Neural cell (in vitro differentiated cells): ENCODE results near the gene KRT3. TPM values are rescaled to one million over a fixed set of nuclear protein-coding genes. Genes with fewer than 3 reads are reported as not detected.
"Not testable (repeated sequence)": the region's sequence is repeated elsewhere in the genome, so short reads cannot be mapped to it uniquely, and the experiment has no call there.

Source experiments
- H2AFZ ChIP-seq: fragments of 200-600, 300-800 bp; sonication (generic), shearing (Covaris generic); 2 replicates; pipeline ENCODE4 v1.6.0; 2014; ENCODE audit warnings: low read depth, mild to moderate bottlenecking, antibody characterized with exemption, low read length, moderate library complexity
- H3F3A ChIP-seq: fragments of 200-600 bp; shearing (Covaris generic); 2 replicates; pipeline ENCODE4 v1.6.1; 2016; ENCODE audit warnings: mild to moderate bottlenecking, moderate library complexity, mixed read lengths, antibody characterized with exemption, low read length; ENCODE audit not compliant: insufficient read depth, poor library complexity, severe bottlenecking
- H3K27ac ChIP-seq: fragments of 200-600, 300-800 bp; sonication (generic), shearing (Covaris generic); 2 replicates; pipeline ENCODE4 v1.5.1; 2014; ENCODE audit warnings: mild to moderate bottlenecking, low read length, moderate library complexity
- H3K27me3 ChIP-seq: fragments of 300-800, 200-600 bp; sonication (generic), shearing (Covaris generic); 2 replicates; pipeline ENCODE4 v1.6.0; 2014; ENCODE audit warnings: mild to moderate bottlenecking, low read depth, low read length, moderate library complexity; ENCODE audit not compliant: insufficient read depth
- H3K36me3 ChIP-seq: fragments of 300-800, 200-600 bp; sonication (generic), shearing (Covaris generic); 2 replicates; pipeline ENCODE4 v1.5.1; 2014; ENCODE audit warnings: mild to moderate bottlenecking, antibody characterized with exemption, low read length, moderate library complexity; ENCODE audit not compliant: insufficient read depth
- H3K4me2 ChIP-seq: fragments of 300-800, 200-600 bp; sonication (generic), shearing (Covaris generic); 2 replicates; pipeline ENCODE4 v1.6.0; 2014; ENCODE audit warnings: mild to moderate bottlenecking, low read length
- H3K4me3 ChIP-seq: fragments of 300-800, 200-600 bp; sonication (generic), shearing (Covaris generic); 2 replicates; pipeline ENCODE4 v1.5.1; 2014; ENCODE audit warnings: mild to moderate bottlenecking, low read length, moderate library complexity
- H3K79me2 ChIP-seq: fragments of 200-600 bp; shearing (Covaris generic); replicated peaks from 2 replicates; pipeline ENCODE4 v1.6.0; 2014; ENCODE audit warnings: mild to moderate bottlenecking, low read length, moderate library complexity; ENCODE audit not compliant: insufficient read depth
- H3K9ac ChIP-seq: fragments of 300-800, 200-600 bp; sonication (generic), shearing (Covaris generic); 2 replicates; pipeline ENCODE4 v1.6.1; 2016; ENCODE audit warnings: mild to moderate bottlenecking, low read length, mixed read lengths
- H3K9me2 ChIP-seq: fragments of 200-600 bp; shearing (Covaris generic); 2 replicates; pipeline ENCODE4 v1.6.1; 2016; ENCODE audit warnings: mild to moderate bottlenecking, low read length, mixed read lengths; ENCODE audit not compliant: insufficient read depth
- H3K9me3 ChIP-seq: fragments of 200-600, 300-800 bp; sonication (generic), shearing (Covaris generic); 2 replicates; pipeline ENCODE4 v1.6.1; 2016; ENCODE audit warnings: mild to moderate bottlenecking, mixed run types, low read length, moderate library complexity, mixed read lengths
- H4K20me1 ChIP-seq: fragments of 200-600 bp; shearing (Covaris generic); 2 replicates; pipeline ENCODE4 v1.6.1; 2016; ENCODE audit warnings: mild to moderate bottlenecking, mixed run types; ENCODE audit not compliant: insufficient read depth
- EP300 ChIP-seq: fragments of 450-650 bp; conservative IDR thresholded peaks from 2 replicates; pipeline ENCODE4 v1.6.1; 2014; ENCODE audit warnings: antibody characterized with exemption, mild to moderate bottlenecking, moderate library complexity; ENCODE audit not compliant: poor library complexity, severe bottlenecking
- EZH2 ChIP-seq: fragments of 200-600, 300-800 bp; shearing (Covaris generic), sonication (generic); IDR thresholded peaks from 2 replicates; pipeline ENCODE4 v1.6.1; 2014; ENCODE audit warnings: antibody characterized with exemption, low read length, borderline replicate concordance, mild to moderate bottlenecking; ENCODE audit not compliant: insufficient read depth, poor library complexity, severe bottlenecking
- MXI1 ChIP-seq: fragments of 450-650 bp; conservative IDR thresholded peaks from 2 replicates; pipeline ENCODE4 v1.6.1; 2014; ENCODE audit warnings: antibody characterized with exemption, mild to moderate bottlenecking; ENCODE audit not compliant: poor library complexity, severe bottlenecking
- POLR2AphosphoS5 ChIP-seq: IDR thresholded peaks from 2 replicates; pipeline ENCODE4 v1.6.1; 2012
- RAD21 ChIP-seq: fragments of 450-650 bp; conservative IDR thresholded peaks from 2 replicates; pipeline ENCODE4 v1.6.1; 2014; ENCODE audit warnings: antibody characterized with exemption, mild to moderate bottlenecking, moderate library complexity
- REST ChIP-seq: IDR thresholded peaks from 2 replicates; pipeline ENCODE4 v1.6.1; 2012; ENCODE audit warnings: borderline replicate concordance
- SMC3 ChIP-seq: fragments of 450-650 bp; conservative IDR thresholded peaks from 2 replicates; pipeline ENCODE4 v1.6.1; 2014; ENCODE audit warnings: antibody characterized with exemption, mild to moderate bottlenecking, moderate library complexity; ENCODE audit not compliant: poor library complexity
- TAF1 ChIP-seq: IDR thresholded peaks from 2 replicates; pipeline ENCODE4 v1.6.1; 2012; ENCODE audit warnings: low read depth
- polyA plus RNA-seq: library from polyadenylated mRNA; depleted of rRNA; stranded (reverse); fragments of >200 nt; gene quantifications from 2 replicates; pipeline ENCODE4 v1.2.3, GENCODE V29; 2014
- TF ChIP-seq, protein P1 (sequence below): fragments of 450-650 bp; IDR thresholded peaks from 2 replicates; pipeline ENCODE4 v1.5.1; 2014; ENCODE audit warnings: antibody characterized with exemption, mild to moderate bottlenecking, moderate library complexity; ENCODE audit not compliant: poor library complexity, severe bottlenecking

Gene KRT3
- polyA plus RNA-seq, 1 donor from 2014 or later = not detected

DNA sequence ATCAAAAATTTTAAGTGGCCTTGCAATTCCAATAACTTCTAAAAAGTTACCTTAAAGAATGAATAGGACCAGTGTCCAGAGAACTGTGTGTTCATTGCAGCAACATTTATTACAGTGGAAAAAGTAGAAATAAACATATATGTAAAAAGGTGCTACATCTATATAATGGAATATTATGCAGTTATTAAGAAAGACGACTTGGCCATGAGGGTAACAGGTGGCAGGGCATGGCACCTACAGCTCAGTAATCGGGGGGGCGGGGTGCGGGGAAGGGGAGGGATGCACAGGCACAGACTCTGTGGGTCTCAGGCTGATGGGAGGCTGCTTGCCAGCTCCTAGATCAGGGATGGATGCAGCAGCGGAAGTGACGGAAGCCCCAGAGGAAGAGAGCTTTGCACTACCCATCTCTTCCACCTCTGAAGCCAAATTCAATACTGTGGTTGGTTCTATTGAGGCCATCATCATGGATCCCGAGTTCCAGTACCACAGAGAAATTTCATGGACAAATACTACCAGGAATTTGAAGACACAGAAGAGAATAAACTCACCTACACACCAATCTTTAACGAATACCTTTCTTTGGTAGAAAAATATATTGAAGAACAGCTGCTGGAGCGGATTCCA lies 32.8 kb downstream of the KRT3 start:
- H3K27me3 ChIP-seq = no peaks in the 10 kb centered on the region
- no peak overlapping the region for H3K9ac ChIP-seq
- H3K27ac ChIP-seq = no peak overlapping the region
- no peak overlapping the region for H2AFZ ChIP-seq
- H4K20me1 ChIP-seq = no peaks in the 10 kb centered on the region
- H3K9me3 ChIP-seq = peaks cover 7% of the 10 kb centered on the region
- no peak for TF ChIP-seq SMC3
- TF ChIP-seq EZH2 = no peak
- no peak for TF ChIP-seq REST
- TF ChIP-seq POLR2AphosphoS5 = no peak
- no peak for TF ChIP-seq MXI1
- TF ChIP-seq, protein P1, sequence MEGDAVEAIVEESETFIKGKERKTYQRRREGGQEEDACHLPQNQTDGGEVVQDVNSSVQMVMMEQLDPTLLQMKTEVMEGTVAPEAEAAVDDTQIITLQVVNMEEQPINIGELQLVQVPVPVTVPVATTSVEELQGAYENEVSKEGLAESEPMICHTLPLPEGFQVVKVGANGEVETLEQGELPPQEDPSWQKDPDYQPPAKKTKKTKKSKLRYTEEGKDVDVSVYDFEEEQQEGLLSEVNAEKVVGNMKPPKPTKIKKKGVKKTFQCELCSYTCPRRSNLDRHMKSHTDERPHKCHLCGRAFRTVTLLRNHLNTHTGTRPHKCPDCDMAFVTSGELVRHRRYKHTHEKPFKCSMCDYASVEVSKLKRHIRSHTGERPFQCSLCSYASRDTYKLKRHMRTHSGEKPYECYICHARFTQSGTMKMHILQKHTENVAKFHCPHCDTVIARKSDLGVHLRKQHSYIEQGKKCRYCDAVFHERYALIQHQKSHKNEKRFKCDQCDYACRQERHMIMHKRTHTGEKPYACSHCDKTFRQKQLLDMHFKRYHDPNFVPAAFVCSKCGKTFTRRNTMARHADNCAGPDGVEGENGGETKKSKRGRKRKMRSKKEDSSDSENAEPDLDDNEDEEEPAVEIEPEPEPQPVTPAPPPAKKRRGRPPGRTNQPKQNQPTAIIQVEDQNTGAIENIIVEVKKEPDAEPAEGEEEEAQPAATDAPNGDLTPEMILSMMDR = no peak
- no peak for TF ChIP-seq TAF1
- no peak for TF ChIP-seq RAD21
- no peak for TF ChIP-seq EP300
- no peak overlapping the region for H3K4me3 ChIP-seq
- no peaks in the 10 kb centered on the region for H3K9me2 ChIP-seq
- no peak overlapping the region for H3K4me2 ChIP-seq
- H3K36me3 ChIP-seq = no peaks in the 10 kb centered on the region
- no peaks in the 10 kb centered on the region for H3F3A ChIP-seq
- no peaks in the 10 kb centered on the region for H3K79me2 ChIP-seq

DNA sequence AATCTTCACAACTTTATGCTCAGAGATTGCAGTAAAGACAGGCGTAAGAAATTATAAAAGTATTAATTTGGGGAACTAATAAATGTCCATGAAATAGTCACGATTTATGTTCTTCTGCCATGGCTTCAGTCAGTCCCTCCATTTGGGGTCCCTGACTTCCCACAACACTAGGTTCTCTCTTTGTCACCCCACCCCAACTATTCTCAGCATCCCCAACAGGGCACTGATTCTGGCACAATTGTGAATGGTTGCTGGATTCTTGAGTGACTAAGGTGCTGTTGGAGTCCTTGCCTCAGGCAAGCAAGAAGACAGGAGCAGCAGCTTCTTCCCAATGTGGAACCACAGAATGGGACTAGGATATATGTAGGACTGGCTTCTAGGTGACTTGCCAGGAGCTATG lies 34.1 kb downstream of the KRT3 start:
- H3K9me3 ChIP-seq = peaks cover 7% of the 10 kb centered on the region
- no peaks in the 10 kb centered on the region for H3K9me2 ChIP-seq
- no peaks in the 10 kb centered on the region for H3K27me3 ChIP-seq
- H3K9ac ChIP-seq = no peak overlapping the region
- H3K4me2 ChIP-seq = no peak overlapping the region
- H3K4me3 ChIP-seq = no peak overlapping the region
- no peaks in the 10 kb centered on the region for H4K20me1 ChIP-seq
- no peaks in the 10 kb centered on the region for H3F3A ChIP-seq
- TF ChIP-seq SMC3 (no peak), RAD21 (no peak), REST (no peak), MXI1 (no peak), POLR2AphosphoS5 (no peak), EZH2 (no peak), TAF1 (no peak), EP300 (no peak)
- TF ChIP-seq, protein P1 = no peak
- no peaks in the 10 kb centered on the region for H3K79me2 ChIP-seq
- H3K27ac ChIP-seq = no peak overlapping the region
- H3K36me3 ChIP-seq = no peaks in the 10 kb centered on the region
- H2AFZ ChIP-seq = no peak overlapping the region

DNA sequence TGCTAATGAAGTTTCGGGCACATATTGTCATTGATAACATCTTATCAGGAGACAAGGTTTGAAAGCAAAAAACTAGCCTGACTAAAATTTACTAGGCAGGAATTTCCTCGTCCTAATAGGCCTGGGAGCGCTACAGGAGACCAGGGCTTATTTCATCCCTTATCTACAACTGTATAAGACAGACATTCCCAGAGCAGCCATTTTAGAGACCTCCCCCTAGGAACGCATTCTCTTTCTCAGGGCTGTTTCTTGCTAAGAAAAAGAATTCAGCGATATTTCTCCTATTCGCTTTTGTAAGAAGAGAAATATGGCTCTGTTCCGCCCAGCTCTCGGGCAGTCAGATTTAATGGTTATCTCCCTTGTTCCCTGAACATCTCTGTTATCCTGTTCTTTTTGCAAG lies 34.7 kb downstream of the KRT3 start:
- H3K27me3 ChIP-seq, H3K36me3 ChIP-seq, H3K9ac ChIP-seq, H3K4me2 ChIP-seq, H3K79me2 ChIP-seq, H4K20me1 ChIP-seq, H3F3A ChIP-seq, H3K27ac ChIP-seq, H3K9me3 ChIP-seq, H3K9me2 ChIP-seq, H3K4me3 ChIP-seq, H2AFZ ChIP-seq: not testable (repeated sequence)
